Activated CD4-positive, alpha-beta T cell treated with anti-CD3 and anti-CD28 coated beads, Interleukin-2, amount 10 ng/mL, durations not matched to agents 24 days and 14 days (primary cell): ENCODE results near the gene ILKAP. TPM values are rescaled to one million over a fixed set of nuclear protein-coding genes. Genes with fewer than 3 reads are reported as not detected.

Experiments
- DNase-seq: peaks from one replicate; pipeline ENCODE4 v3.0.0; 2022
- H3K27ac Mint-ChIP-seq: one replicate; pipeline ENCODE4 v1.8.0; 2022; ENCODE audit warnings: mild to moderate bottlenecking, mixed read lengths
- H3K27me3 Mint-ChIP-seq: one replicate; pipeline ENCODE4 v1.8.0; 2022; ENCODE audit warnings: mixed read lengths
- H3K36me3 Mint-ChIP-seq: one replicate; pipeline ENCODE4 v1.8.0; 2022; ENCODE audit warnings: low read depth, mild to moderate bottlenecking, mixed read lengths
- H3K4me1 Mint-ChIP-seq: one replicate; pipeline ENCODE4 v1.8.0; 2021; ENCODE audit warnings: mixed read lengths
- H3K4me3 Mint-ChIP-seq: one replicate; pipeline ENCODE4 v1.8.0; 2022; ENCODE audit warnings: mild to moderate bottlenecking, moderate library complexity, mixed read lengths
- H3K9me3 Mint-ChIP-seq: one replicate; pipeline ENCODE4 v1.8.0; 2021; ENCODE audit warnings: mixed read lengths
- intact Hi-C: fragments of 100-400 bp; cut with micrococcal nuclease; formaldehyde crosslinking; loops from one replicate; pipeline ENCODE4 v1.15.1; 2023
- total RNA-seq: library from RNA; stranded (reverse); gene quantifications from 2 replicates; pipeline ENCODE4 v1.2.3, GENCODE V29; 2022

The ILKAP gene
- total RNA-seq, 1 donor from 2014 or later, result 77.4 TPM

GRCh38 chr2:238132463-238133450 lies 70.7 kb downstream of the ILKAP start:
- Mint-ChIP-seq H3K4me3 (no peak overlapping the region), H3K27me3 (no peaks in the 10 kb centered on the region)

GRCh38 chr2:238131761-238132462 lies 71.6 kb downstream of the ILKAP start:
- no peaks in the 10 kb centered on the region for H3K36me3 Mint-ChIP-seq
- no peak overlapping the region for H3K4me3 Mint-ChIP-seq

More at GRCh38 chr2:238132463-238133450, 70.7 kb downstream of the ILKAP start:
- intact Hi-C loops, result loop anchor here (10.0 kb wide), 1 partner anchor 278 kb away; the partner anchor contains the start of gene RAMP1
- no peaks in the 10 kb centered on the region for H3K36me3 Mint-ChIP-seq
- H3K4me1 Mint-ChIP-seq, result no peaks in the 10 kb centered on the region
- DNase-seq, result no peak
- H3K9me3 Mint-ChIP-seq, result no peaks in the 10 kb centered on the region
- no peak overlapping the region for H3K27ac Mint-ChIP-seq

GRCh38 chr2:238130696-238131628 lies 72.5 kb downstream of the ILKAP start:
- Mint-ChIP-seq H3K4me1 (no peaks in the 10 kb centered on the region), H3K27ac (no peak overlapping the region), H3K4me3 (no peak overlapping the region), H3K27me3 (no peaks in the 10 kb centered on the region), H3K36me3 (no peaks in the 10 kb centered on the region), H3K9me3 (no peaks in the 10 kb centered on the region)
- intact Hi-C loops, result loop anchor here (10.0 kb wide), 1 partner anchor 276 kb away; the partner anchor contains the start of gene RAMP1
- DNase-seq, result no peak

More at GRCh38 chr2:238131761-238132462, 71.6 kb downstream of the ILKAP start:
- H3K4me1 Mint-ChIP-seq, result no peaks in the 10 kb centered on the region
- intact Hi-C loops, result loop anchor here (10.0 kb wide), 1 partner anchor 277 kb away; the partner anchor contains the start of gene RAMP1
- DNase-seq, result no peak
- no peak overlapping the region for H3K27ac Mint-ChIP-seq
- H3K9me3 Mint-ChIP-seq, result no peaks in the 10 kb centered on the region
- no peaks in the 10 kb centered on the region for H3K27me3 Mint-ChIP-seq

GRCh38 chr2:238130111-238130695 lies 73.3 kb downstream of the ILKAP start:
- no peak overlapping the region for H3K4me3 Mint-ChIP-seq
- no peaks in the 10 kb centered on the region for H3K9me3 Mint-ChIP-seq
- H3K4me1 Mint-ChIP-seq, result no peaks in the 10 kb centered on the region
- H3K27ac Mint-ChIP-seq, result no peak overlapping the region
- intact Hi-C loops, result loop anchor here (10.0 kb wide), 1 partner anchor 275 kb away; the partner anchor contains the start of gene RAMP1
- DNase-seq, result no peak
- no peaks in the 10 kb centered on the region for H3K27me3 Mint-ChIP-seq
- H3K36me3 Mint-ChIP-seq, result no peaks in the 10 kb centered on the region

- no peaks in the 10 kb centered on the region for H3K4me1 Mint-ChIP-seq
- H3K27me3 Mint-ChIP-seq, result no peaks in the 10 kb centered on the region
- H3K9me3 Mint-ChIP-seq, result no peaks in the 10 kb centered on the region
- H3K27ac Mint-ChIP-seq, result no peak overlapping the region
- H3K4me3 Mint-ChIP-seq, result no peak overlapping the region
- intact Hi-C loops, result loop anchor here (10.0 kb wide), 1 partner anchor 275 kb away; the partner anchor contains the start of gene RAMP1
- H3K36me3 Mint-ChIP-seq, result no peaks in the 10 kb centered on the region
- DNase-seq, result no peak
Observed at GRCh38 chr2:238129166-238130010, 74.1 kb downstream of the ILKAP start.

GRCh38 chr2:238128534-238129001 lies 74.9 kb downstream of the ILKAP start:
- Mint-ChIP-seq H3K4me3 (no peak overlapping the region), H3K4me1 (no peaks in the 10 kb centered on the region), H3K36me3 (no peaks in the 10 kb centered on the region), H3K27ac (no peak overlapping the region), H3K27me3 (no peaks in the 10 kb centered on the region), H3K9me3 (no peaks in the 10 kb centered on the region)
- DNase-seq, result no peak
- intact Hi-C loops, result no loop called here

GRCh38 chr2:238128061-238128440 lies 75.4 kb downstream of the ILKAP start:
- no peak for DNase-seq
- no peaks in the 10 kb centered on the region for H3K27me3 Mint-ChIP-seq
- no peaks in the 10 kb centered on the region for H3K9me3 Mint-ChIP-seq
- no peaks in the 10 kb centered on the region for H3K4me1 Mint-ChIP-seq
- no peak overlapping the region for H3K4me3 Mint-ChIP-seq
- intact Hi-C loops, result no loop called here
- H3K36me3 Mint-ChIP-seq, result no peaks in the 10 kb centered on the region
- H3K27ac Mint-ChIP-seq, result no peak overlapping the region

GRCh38 chr2:238127165-238128060 lies 76.1 kb downstream of the ILKAP start:
- no peaks in the 10 kb centered on the region for H3K27me3 Mint-ChIP-seq
- peak; percentile 64 for DNase-seq
- no peaks in the 10 kb centered on the region for H3K9me3 Mint-ChIP-seq
- H3K36me3 Mint-ChIP-seq, result no peaks in the 10 kb centered on the region
- H3K27ac Mint-ChIP-seq, result no peak overlapping the region
- H3K4me1 Mint-ChIP-seq, result no peaks in the 10 kb centered on the region
- H3K4me3 Mint-ChIP-seq, result no peak overlapping the region
- intact Hi-C loops, result no loop called here

- H3K4me3 Mint-ChIP-seq, result no peak overlapping the region
- no peak for DNase-seq
- H3K9me3 Mint-ChIP-seq, result no peaks in the 10 kb centered on the region
- no peak overlapping the region for H3K27ac Mint-ChIP-seq
- intact Hi-C loops, result no loop called here
- no peaks in the 10 kb centered on the region for H3K36me3 Mint-ChIP-seq
- H3K4me1 Mint-ChIP-seq, result no peaks in the 10 kb centered on the region
- H3K27me3 Mint-ChIP-seq, result no peaks in the 10 kb centered on the region
Observed at GRCh38 chr2:238126775-238127164, 76.7 kb downstream of the ILKAP start.

- Mint-ChIP-seq H3K36me3 (no peaks in the 10 kb centered on the region), H3K4me3 (no peak overlapping the region), H3K9me3 (no peaks in the 10 kb centered on the region), H3K27me3 (no peaks in the 10 kb centered on the region), H3K4me1 (no peaks in the 10 kb centered on the region), H3K27ac (no peak overlapping the region)
- intact Hi-C loops, result no loop called here
- DNase-seq, result no peak
Observed at GRCh38 chr2:238126338-238126737, 77.2 kb downstream of the ILKAP start.

- intact Hi-C loops, result no loop called here
- H3K9me3 Mint-ChIP-seq, result no peaks in the 10 kb centered on the region
- no peaks in the 10 kb centered on the region for H3K27me3 Mint-ChIP-seq
- DNase-seq, result no peak
- no peaks in the 10 kb centered on the region for H3K4me1 Mint-ChIP-seq
- no peaks in the 10 kb centered on the region for H3K36me3 Mint-ChIP-seq
- H3K4me3 Mint-ChIP-seq, result no peak overlapping the region
- no peak overlapping the region for H3K27ac Mint-ChIP-seq
Observed at GRCh38 chr2:238125127-238125885, 78.2 kb downstream of the ILKAP start.
